Prostate gland (tissue), 2 donors: ENCODE measurements around the gene EPC1. TPM values are rescaled to one million over a fixed set of nuclear protein-coding genes. Genes with fewer than 3 reads are reported as not detected.

Experiments
- DNase-seq: peaks from one replicate; pipeline ENCODE4 v3.0.0-alpha.2; 2019; ENCODE audit warnings: low spot score
- H3K27ac ChIP-seq, 2 donors: fragments of 200-600 bp; sonication (generic); 2 replicates each; pipeline ENCODE4 v1.5.1; 2017 to 2019
- H3K27me3 ChIP-seq: fragments of 200-600 bp; sonication (generic); replicated peaks from 2 replicates; pipeline ENCODE4 v1.5.1; 2019; ENCODE audit not compliant: insufficient read depth
- H3K36me3 ChIP-seq, 2 donors: fragments of 200-600 bp; sonication (generic); 1 replicate in 1 of 2; 2 replicates in 1 of 2; pipeline versions ENCODE4 v1.5.1 to v1.8.1; 2017 to 2019
- H3K4me1 ChIP-seq: fragments of 200-600 bp; sonication (generic); replicated peaks from 2 replicates; pipeline ENCODE4 v1.5.1; 2019
- H3K4me3 ChIP-seq, 2 donors: fragments of 200-600 bp; sonication (generic); 2 replicates each; pipeline ENCODE4 v1.5.1; 2017 to 2019
- H3K9me3 ChIP-seq: fragments of 200-600 bp; sonication (generic); 2 replicates; pipeline ENCODE4 v1.5.1; 2017
- POLR2A ChIP-seq: fragments of 450-650 bp; IDR thresholded peaks from one replicate; pipeline ENCODE4 v1.6.1; 2016; ENCODE audit warnings: antibody characterized with exemption, mild to moderate bottlenecking
- POLR2AphosphoS5 ChIP-seq: sonication (generic); formaldehyde crosslinking; IDR thresholded peaks from one replicate; pipeline ENCODE4 v1.6.1; 2017; ENCODE audit warnings: antibody characterized with exemption
- WGBS: methylation state at CpG from one replicate; pipeline ENCODE4 v1.1.5; 2018; 5-methylcytosine and 5-hydroxymethylcytosine counted together
- intact Hi-C: fragments of 100-400 bp; cut with DNase I; formaldehyde crosslinking; loops from one replicate; pipeline ENCODE4 v1.14.2; 2022
- total RNA-seq, 2 donors: library from RNA; depleted of rRNA; stranded (reverse); fragments of >200 nt; gene quantifications; one replicate each; pipeline ENCODE4 v1.1.0, GENCODE V29; 2016
- TF ChIP-seq, protein P1 (sequence below), 4 experiments: fragments of 200-600 bp in 2 of 4; fragments of 450-650 bp in 2 of 4; sonication (generic) in 2 of 4; IDR thresholded peaks; 1 replicate in 3 of 4; 2 replicates in 1 of 4; pipeline ENCODE4 v1.5.1; 2016 to 2019; ENCODE audit warnings: antibody characterized with exemption in 4 of 4, mild to moderate bottlenecking in 2 of 4, moderate library complexity in 2 of 4

The EPC1 gene
- total RNA-seq, 2 donors from 2014 or later, result 37.1 to 58.3 TPM

- Histone ChIP-seq H3K9me3 (no peaks in the 10 kb centered on the region), H3K36me3 (no peaks in the 10 kb centered on the region), H3K4me3 (no peak overlapping the region), H3K27ac (no peak overlapping the region), H3K27me3 (no peaks in the 10 kb centered on the region), H3K4me1 (no peaks in the 10 kb centered on the region)
- no peak for DNase-seq
- 97% methylated on average over 7 of the region's 7 CpGs for WGBS
- intact Hi-C loops, result no loop called here
- TF ChIP-seq, protein P1, sequence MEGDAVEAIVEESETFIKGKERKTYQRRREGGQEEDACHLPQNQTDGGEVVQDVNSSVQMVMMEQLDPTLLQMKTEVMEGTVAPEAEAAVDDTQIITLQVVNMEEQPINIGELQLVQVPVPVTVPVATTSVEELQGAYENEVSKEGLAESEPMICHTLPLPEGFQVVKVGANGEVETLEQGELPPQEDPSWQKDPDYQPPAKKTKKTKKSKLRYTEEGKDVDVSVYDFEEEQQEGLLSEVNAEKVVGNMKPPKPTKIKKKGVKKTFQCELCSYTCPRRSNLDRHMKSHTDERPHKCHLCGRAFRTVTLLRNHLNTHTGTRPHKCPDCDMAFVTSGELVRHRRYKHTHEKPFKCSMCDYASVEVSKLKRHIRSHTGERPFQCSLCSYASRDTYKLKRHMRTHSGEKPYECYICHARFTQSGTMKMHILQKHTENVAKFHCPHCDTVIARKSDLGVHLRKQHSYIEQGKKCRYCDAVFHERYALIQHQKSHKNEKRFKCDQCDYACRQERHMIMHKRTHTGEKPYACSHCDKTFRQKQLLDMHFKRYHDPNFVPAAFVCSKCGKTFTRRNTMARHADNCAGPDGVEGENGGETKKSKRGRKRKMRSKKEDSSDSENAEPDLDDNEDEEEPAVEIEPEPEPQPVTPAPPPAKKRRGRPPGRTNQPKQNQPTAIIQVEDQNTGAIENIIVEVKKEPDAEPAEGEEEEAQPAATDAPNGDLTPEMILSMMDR (IDR thresholded peaks at IDR 0.05), result no peak
- TF ChIP-seq POLR2AphosphoS5, result no peak
- TF ChIP-seq POLR2A, result no peak
Measured at GRCh38 chr10:32299354-32299980, 47.5 kb downstream of the EPC1 start.

GRCh38 chr10:32298075-32298812, 48.7 kb downstream of the EPC1 start:
- WGBS, result 72% methylated on average over 11 of the region's 11 CpGs
- no peaks in the 10 kb centered on the region for H3K4me1 ChIP-seq
- no peak for DNase-seq
- H3K27ac ChIP-seq, result no peak overlapping the region
- TF ChIP-seq POLR2A, result no peak
- TF ChIP-seq, protein P1 (IDR thresholded peaks at IDR 0.05), result no peak
- no peak for TF ChIP-seq POLR2AphosphoS5
- no peak overlapping the region for H3K4me3 ChIP-seq
- H3K9me3 ChIP-seq, result no peaks in the 10 kb centered on the region
- intact Hi-C loops, result no loop called here
- no peaks in the 10 kb centered on the region for H3K27me3 ChIP-seq
- no peaks in the 10 kb centered on the region for H3K36me3 ChIP-seq

GRCh38 chr10:32295027-32295426, 51.9 kb downstream of the EPC1 start:
- no peak overlapping the region for H3K4me3 ChIP-seq
- H3K4me1 ChIP-seq, result no peaks in the 10 kb centered on the region
- no peaks in the 10 kb centered on the region for H3K36me3 ChIP-seq
- no peaks in the 10 kb centered on the region for H3K9me3 ChIP-seq
- DNase-seq, result no peak
- H3K27me3 ChIP-seq, result no peaks in the 10 kb centered on the region
- WGBS, result 66% methylated on average over 2 of the region's 2 CpGs
- no peak for TF ChIP-seq POLR2AphosphoS5
- TF ChIP-seq POLR2A, result no peak
- TF ChIP-seq, protein P1 (IDR thresholded peaks at IDR 0.05), result no peak
- intact Hi-C loops, result no loop called here
- no peak overlapping the region for H3K27ac ChIP-seq

- intact Hi-C loops, result no loop called here
- no peak overlapping the region for H3K4me3 ChIP-seq
- H3K36me3 ChIP-seq, result no peaks in the 10 kb centered on the region
- H3K9me3 ChIP-seq, result no peaks in the 10 kb centered on the region
- H3K4me1 ChIP-seq, result no peaks in the 10 kb centered on the region
- 85% methylated on average over 4 of the region's 4 CpGs for WGBS
- no peak for DNase-seq
- H3K27me3 ChIP-seq, result no peaks in the 10 kb centered on the region
- H3K27ac ChIP-seq, result no peak overlapping the region
- TF ChIP-seq POLR2A, result no peak
- TF ChIP-seq POLR2AphosphoS5, result no peak
- TF ChIP-seq, protein P1 (IDR thresholded peaks at IDR 0.05), result no peak
Measured at GRCh38 chr10:32293581-32293980, 53.4 kb downstream of the EPC1 start.

DNA sequence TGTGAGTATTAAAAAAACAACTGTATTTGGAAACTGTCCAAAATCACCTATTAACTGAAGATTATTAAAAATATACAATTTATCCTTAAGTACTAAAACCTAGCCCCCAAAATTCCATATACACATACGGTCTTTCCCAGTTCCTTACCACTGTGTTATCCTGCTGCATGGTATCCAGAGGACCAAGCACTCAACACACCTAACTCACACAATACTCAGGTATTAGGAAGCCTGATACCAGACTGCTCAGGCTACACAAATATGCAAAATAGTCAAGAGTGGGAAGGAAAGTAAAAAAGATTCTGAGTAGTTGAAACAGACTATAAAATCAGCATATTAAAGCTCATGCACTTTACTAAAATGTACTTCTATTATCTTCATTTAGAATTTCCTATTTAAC, 67.2 kb downstream of the EPC1 start:
- WGBS, result 95% methylated on average over 1 of the region's 1 CpG
- Histone ChIP-seq H3K36me3 (no peaks in the 10 kb centered on the region), H3K4me1 (no peaks in the 10 kb centered on the region)

More for the DNA sequence above, 67.2 kb downstream of the EPC1 start:
- Histone ChIP-seq H3K9me3 (no peaks in the 10 kb centered on the region), H3K4me3 (no peak overlapping the region), H3K27me3 (no peaks in the 10 kb centered on the region), H3K27ac (no peak overlapping the region)
- TF ChIP-seq POLR2A, result no peak
- TF ChIP-seq, protein P1 (IDR thresholded peaks at IDR 0.05), result no peak
- no peak for TF ChIP-seq POLR2AphosphoS5
- no peak for DNase-seq
- intact Hi-C loops, result no loop called here
